HL-60 (cell line): Measurements from ENCODE around the gene DCDC2C.

Source experiments
- CTCF ChIP-seq: IDR thresholded peaks from one replicate; pipeline ENCODE4 v1.5.1; 2011; ENCODE audit warnings: low read length, control low read depth, inconsistent platforms; ENCODE audit not compliant: insufficient read depth
- GABPA ChIP-seq: IDR thresholded peaks from 2 replicates; pipeline ENCODE4 v1.6.1; 2012; ENCODE audit warnings: low read depth
- POLR2AphosphoS5 ChIP-seq: IDR thresholded peaks from 2 replicates; pipeline ENCODE4 v1.6.1; 2012; ENCODE audit warnings: low read depth
- SPI1 ChIP-seq: IDR thresholded peaks from 2 replicates; pipeline ENCODE4 v1.6.1; 2012; ENCODE audit warnings: low read depth, mild to moderate bottlenecking, borderline replicate concordance

DNA sequence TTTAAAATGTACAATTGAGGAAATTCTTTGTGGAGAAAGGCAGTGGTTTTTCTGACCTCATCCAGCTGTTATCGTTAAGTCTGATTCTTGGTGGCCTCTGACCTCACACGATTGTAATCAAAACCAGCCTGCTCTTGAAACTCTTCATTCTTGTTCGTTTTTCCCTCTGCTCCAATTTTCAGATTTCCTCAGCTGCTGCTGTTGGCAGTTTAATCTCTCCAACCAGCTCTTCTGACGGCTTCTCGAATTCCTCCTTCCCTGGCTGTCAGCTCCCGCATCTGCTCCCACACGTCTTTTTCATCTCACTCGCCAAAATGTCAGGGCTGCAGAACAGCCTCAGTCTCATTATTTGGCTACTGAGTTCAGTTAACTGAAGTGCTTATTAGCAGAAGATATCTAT lies 136.1 kb downstream of the DCDC2C start:
- TF ChIP-seq CTCF (no peak), SPI1 (no peak), POLR2AphosphoS5 (no peak), GABPA (no peak)
